ENCODE measurements around the gene LONP2.
"Not testable (repeated sequence)": the region's sequence is repeated elsewhere in the genome, so short reads cannot be mapped to it uniquely, and the experiment has no call there.

The LONP2 gene

GRCh38 chr16:48236286-48236685 is 7.8 kb upstream of the LONP2 start:
- DNase-seq (ENCODE audit: low read depth in 2 of 2) = no peak

- DNase-seq (ENCODE audit: low read depth in 2 of 2) = not testable (repeated sequence)
Observed at GRCh38 chr16:48240147-48240546, 4.0 kb upstream of the LONP2 start.

- DNase-seq (ENCODE audit: low read depth in 2 of 2) = no peak
Observed at GRCh38 chr16:48244863-48245195, 729 bp downstream of the LONP2 start.

- no peak for DNase-seq (ENCODE audit: low read depth in 2 of 2)
Observed at GRCh38 chr16:48246066-48246465, 2.0 kb downstream of the LONP2 start.

GRCh38 chr16:48247311-48247710 is 3.2 kb downstream of the LONP2 start, which contains the start of gene ABCC11:
ABCC11 (minus strand) TSS chr16:48247539; CDS start chr16:48231921, 15,618 bp downstream.
- no peak for DNase-seq (ENCODE audit: low read depth in 2 of 2)

- DNase-seq (ENCODE audit: low read depth in 2 of 2) = no peak
Observed at GRCh38 chr16:48250520-48251278, 6.6 kb downstream of the LONP2 start.

- no peak for DNase-seq (ENCODE audit: low read depth in 2 of 2)
Observed at GRCh38 chr16:48252013-48252412, 7.9 kb downstream of the LONP2 start.

GRCh38 chr16:48256579-48257177 is 12.6 kb downstream of the LONP2 start:
- DNase-seq (ENCODE audit: low read depth in 2 of 2) = no peak

- no peak for DNase-seq (ENCODE audit: low read depth in 2 of 2)
Observed at GRCh38 chr16:48261569-48261968, 17.5 kb downstream of the LONP2 start.

- no peak for DNase-seq (ENCODE audit: low read depth in 2 of 2)
Observed at GRCh38 chr16:48262631-48263030, 18.5 kb downstream of the LONP2 start.

GRCh38 chr16:48269011-48269410 is 24.9 kb downstream of the LONP2 start:
- DNase-seq (ENCODE audit: low read depth in 2 of 2) = no peak

- DNase-seq (ENCODE audit: low read depth in 2 of 2) = no peak
Observed at GRCh38 chr16:48271728-48272127, 27.6 kb downstream of the LONP2 start.

GRCh38 chr16:48272837-48273421 is 28.8 kb downstream of the LONP2 start:
- no peak for DNase-seq (ENCODE audit: low read depth in 2 of 2)

GRCh38 chr16:48274476-48274875 is 30.4 kb downstream of the LONP2 start:
- DNase-seq (ENCODE audit: low read depth in 2 of 2) = no peak

- DNase-seq (ENCODE audit: low read depth in 2 of 2) = no peak
Observed at GRCh38 chr16:48276102-48276501, 32.0 kb downstream of the LONP2 start.

- no peak for DNase-seq (ENCODE audit: low read depth in 2 of 2)
Observed at GRCh38 chr16:48277158-48277557, 33.1 kb downstream of the LONP2 start.

- no peak for DNase-seq (ENCODE audit: low read depth in 2 of 2)
Observed at GRCh38 chr16:48279199-48279598, 35.1 kb downstream of the LONP2 start.

- DNase-seq (ENCODE audit: low read depth in 2 of 2) = no peak
Observed at GRCh38 chr16:48280546-48280945, 36.4 kb downstream of the LONP2 start.

GRCh38 chr16:48282636-48283263 is 38.6 kb downstream of the LONP2 start:
- DNase-seq (ENCODE audit: low read depth in 2 of 2) = no peak

- no peak for DNase-seq (ENCODE audit: low read depth in 2 of 2)
Observed at GRCh38 chr16:48284772-48285409, 40.8 kb downstream of the LONP2 start.

- no peak for DNase-seq (ENCODE audit: low read depth in 2 of 2)
Observed at GRCh38 chr16:48287239-48287638, 43.1 kb downstream of the LONP2 start.

GRCh38 chr16:48291303-48291702 is 47.2 kb downstream of the LONP2 start:
- no peak for DNase-seq (ENCODE audit: low read depth in 2 of 2)
